Omental fat pad (tissue), 4 donors: Measurements from ENCODE around the gene RAB11FIP3. TPM values are rescaled to one million over a fixed set of nuclear protein-coding genes. Genes with fewer than 3 reads are reported as not detected.
"Not testable (repeated sequence)": the region's sequence is repeated elsewhere in the genome, so short reads cannot be mapped to it uniquely, and the experiment has no call there.

Source experiments
- ATAC-seq: fragments of 150-250 bp; one replicate; pipeline ENCODE4 v1.9.1; 2016; ENCODE audit warnings: mild to moderate bottlenecking, moderate library complexity; ENCODE audit not compliant: low FRiP score
- DNase-seq: peaks from one replicate; pipeline ENCODE4 v3.0.0-alpha.2; 2019; ENCODE audit warnings: low spot score
- total RNA-seq, 4 donors: library from RNA; depleted of rRNA; stranded (reverse); fragments of >200 nt; gene quantifications; one replicate each; pipeline ENCODE4 v1.1.0, GENCODE V29; 2016
- TF ChIP-seq, protein P1 (sequence below), 3 donors: fragments of 450-650 bp; IDR thresholded peaks; one replicate each; pipeline ENCODE4 v1.5.1; 2016 to 2017; ENCODE audit warnings: antibody characterized with exemption in 3 of 3, mild to moderate bottlenecking in 3 of 3, moderate library complexity in 2 of 3

The RAB11FIP3 gene
- total RNA-seq, 4 donors from 2014 or later = 24.9 to 52.2 (median 48.7) TPM

GRCh38 chr16:503150-504071, 78.0 kb downstream of the RAB11FIP3 start:
- no peak for ATAC-seq

GRCh38 chr16:505479-506245, 80.2 kb downstream of the RAB11FIP3 start:
- no peak for ATAC-seq
- TF ChIP-seq, protein P1, sequence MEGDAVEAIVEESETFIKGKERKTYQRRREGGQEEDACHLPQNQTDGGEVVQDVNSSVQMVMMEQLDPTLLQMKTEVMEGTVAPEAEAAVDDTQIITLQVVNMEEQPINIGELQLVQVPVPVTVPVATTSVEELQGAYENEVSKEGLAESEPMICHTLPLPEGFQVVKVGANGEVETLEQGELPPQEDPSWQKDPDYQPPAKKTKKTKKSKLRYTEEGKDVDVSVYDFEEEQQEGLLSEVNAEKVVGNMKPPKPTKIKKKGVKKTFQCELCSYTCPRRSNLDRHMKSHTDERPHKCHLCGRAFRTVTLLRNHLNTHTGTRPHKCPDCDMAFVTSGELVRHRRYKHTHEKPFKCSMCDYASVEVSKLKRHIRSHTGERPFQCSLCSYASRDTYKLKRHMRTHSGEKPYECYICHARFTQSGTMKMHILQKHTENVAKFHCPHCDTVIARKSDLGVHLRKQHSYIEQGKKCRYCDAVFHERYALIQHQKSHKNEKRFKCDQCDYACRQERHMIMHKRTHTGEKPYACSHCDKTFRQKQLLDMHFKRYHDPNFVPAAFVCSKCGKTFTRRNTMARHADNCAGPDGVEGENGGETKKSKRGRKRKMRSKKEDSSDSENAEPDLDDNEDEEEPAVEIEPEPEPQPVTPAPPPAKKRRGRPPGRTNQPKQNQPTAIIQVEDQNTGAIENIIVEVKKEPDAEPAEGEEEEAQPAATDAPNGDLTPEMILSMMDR (IDR thresholded peaks at IDR 0.05) = no peak
- no peak for DNase-seq

More at GRCh38 chr16:503150-504071, 78.0 kb downstream of the RAB11FIP3 start:
- TF ChIP-seq, protein P1 (IDR thresholded peaks at IDR 0.05) = no peak
- DNase-seq = no peak

DNA sequence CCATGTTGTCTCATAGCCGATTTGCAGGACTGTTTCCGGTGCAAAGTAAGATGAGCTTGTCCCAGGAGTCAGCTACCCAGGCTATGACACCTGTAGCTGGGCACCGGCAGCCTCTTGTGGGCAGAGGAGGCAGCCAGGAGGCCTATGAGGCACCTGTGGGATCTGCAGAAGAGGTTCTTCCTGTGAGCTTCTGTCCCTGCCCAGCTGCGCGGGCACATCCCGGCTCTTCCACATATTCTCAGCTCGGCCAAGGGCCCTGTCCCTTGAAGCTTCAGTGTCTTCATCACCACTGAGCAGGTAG, 80.7 kb downstream of the RAB11FIP3 start:
- TF ChIP-seq, protein P1 (IDR thresholded peaks at IDR 0.05) = no peak
- no peak for DNase-seq
- no peak for ATAC-seq

DNA sequence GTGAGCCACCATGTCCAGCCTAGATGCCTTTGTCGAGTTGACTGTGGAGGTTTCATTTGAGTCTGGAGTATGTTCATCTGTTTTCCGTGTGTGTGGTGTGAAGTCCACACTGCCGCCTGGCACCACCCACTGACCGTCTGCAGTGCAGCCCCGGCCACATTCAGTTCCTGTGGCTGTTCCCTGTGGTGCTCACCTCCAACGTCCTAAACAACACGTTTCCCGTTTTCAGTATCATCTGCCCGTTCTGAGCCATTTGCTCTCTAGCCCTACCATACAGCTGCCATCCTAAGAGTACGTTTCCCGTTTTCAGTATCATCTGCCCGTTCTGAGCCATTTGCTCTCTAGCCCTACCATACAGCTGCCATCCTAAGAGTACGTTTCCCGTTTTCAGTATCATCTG, 82.1 kb downstream of the RAB11FIP3 start:
- DNase-seq, ATAC-seq: not testable (repeated sequence)

GRCh38 chr16:507996-508395, 82.5 kb downstream of the RAB11FIP3 start:
- DNase-seq = no peak
- TF ChIP-seq, protein P1 (IDR thresholded peaks at IDR 0.05) = no peak
- no peak for ATAC-seq

DNA sequence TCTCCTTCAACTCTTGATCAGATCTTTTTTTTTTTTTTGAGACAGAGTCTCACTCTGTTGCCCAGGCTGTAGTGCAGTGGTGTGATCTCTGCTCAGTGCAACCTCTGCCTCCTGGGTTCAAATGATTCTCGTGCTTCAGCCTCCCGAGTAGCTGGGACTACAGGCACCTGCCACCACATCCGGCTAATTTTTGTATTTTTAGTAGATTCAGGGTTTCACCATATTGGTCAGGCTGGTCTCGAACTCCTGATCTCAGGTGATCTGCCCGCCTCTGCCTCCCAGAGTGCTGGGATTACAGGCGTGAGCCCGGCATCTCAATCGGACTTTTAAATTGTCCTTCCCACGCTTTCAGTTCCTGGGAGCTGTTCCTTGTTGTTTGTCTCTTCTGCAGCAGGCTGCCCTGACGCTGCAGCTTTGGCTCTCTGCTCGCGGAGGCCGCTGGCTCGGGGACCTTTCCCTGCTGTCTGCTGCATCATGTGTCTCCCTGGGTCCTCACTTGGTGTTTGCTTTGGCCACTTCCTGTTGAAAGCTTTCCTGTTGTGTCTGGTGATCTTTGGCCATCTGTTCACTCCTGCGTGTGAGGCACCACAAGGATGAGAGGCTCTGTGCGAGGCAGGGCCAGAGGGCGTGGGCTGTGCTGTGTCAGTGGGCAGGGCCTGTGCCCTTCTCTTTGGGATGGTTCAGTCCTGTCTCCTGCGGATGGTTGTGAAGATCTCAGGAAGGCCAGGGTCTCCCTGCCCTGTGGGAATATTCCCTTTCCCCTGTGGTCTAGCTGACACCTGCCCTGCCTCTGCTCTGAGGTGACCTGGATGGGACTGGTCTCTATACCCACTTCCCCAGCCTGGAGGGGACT, 83.7 kb downstream of the RAB11FIP3 start:
- peak; percentile 17 for ATAC-seq
- no peak for DNase-seq
- TF ChIP-seq, protein P1 (IDR thresholded peaks at IDR 0.05) = no peak
